Calu3 (cell line): ENCODE measurements around the gene NOXO1. TPM values are rescaled to one million over a fixed set of nuclear protein-coding genes. Genes with fewer than 3 reads are reported as not detected.

ENCODE experiments used
- BruUV-seq: library from RNA; stranded (reverse); fragments of 400-500 nt; replicated peaks from 2 replicates; lab custom pipeline; 2021; lab: Mats Ljungman, UMichigan
- CTCF ChIA-PET: fragments of 300-600 bp; sonication (Branson Sonifier 250); formaldehyde crosslinking; loops from one replicate; lab custom pipeline; 2022; ENCODE audit warnings: antibody characterized with exemption; lab: Charles Lee
- DNase-seq: peaks from one replicate; pipeline ENCODE4 v3.0.0; 2022
- H3K27ac Mint-ChIP-seq: one replicate; pipeline ENCODE4 v1.8.0; 2022; ENCODE audit warnings: mixed read lengths; ENCODE audit not compliant: unreplicated experiment
- H3K27me3 Mint-ChIP-seq: one replicate; pipeline ENCODE4 v1.8.0; 2022; ENCODE audit warnings: mixed read lengths; ENCODE audit not compliant: unreplicated experiment
- H3K36me3 Mint-ChIP-seq: one replicate; pipeline ENCODE4 v1.8.0; 2022; ENCODE audit warnings: mild to moderate bottlenecking, moderate library complexity, mixed read lengths; ENCODE audit not compliant: insufficient read depth, unreplicated experiment
- H3K4me1 Mint-ChIP-seq: one replicate; pipeline ENCODE4 v1.8.0; 2022; ENCODE audit warnings: mild to moderate bottlenecking, low read depth, mixed read lengths; ENCODE audit not compliant: unreplicated experiment
- H3K4me3 Mint-ChIP-seq: one replicate; pipeline ENCODE4 v1.8.0; 2022; ENCODE audit warnings: mild to moderate bottlenecking, low read depth, moderate library complexity, mixed read lengths; ENCODE audit not compliant: unreplicated experiment
- H3K9me3 Mint-ChIP-seq: one replicate; pipeline ENCODE4 v1.8.0; 2022; ENCODE audit warnings: low read depth, mixed read lengths; ENCODE audit not compliant: unreplicated experiment
- CTCF ChIP-seq: fragments of 200-600 bp; IDR thresholded peaks from one replicate; pipeline ENCODE4 v1.8.0; 2022; ENCODE audit warnings: antibody characterized with exemption; ENCODE audit not compliant: unreplicated experiment
- intact Hi-C: fragments of 100-400 bp; cut with micrococcal nuclease; formaldehyde crosslinking; loops from one replicate; pipeline ENCODE4 v1.10.0; 2022; ENCODE audit not compliant: unreplicated experiment
- total RNA-seq: library from RNA; stranded (reverse); gene quantifications from 2 replicates; pipeline ENCODE4 v1.2.3, GENCODE V29; 2022

Gene NOXO1
- total RNA-seq, 1 experiment from 2014 or later, result 11.8 TPM

GRCh38 chr16:2028146-2028545 lies 46.9 kb upstream of the NOXO1 start:
- no peak for DNase-seq
- intact Hi-C loops, result no loop called here
- CTCF ChIA-PET, result interaction anchor here (1.5 to 2.0 kb wide), 2 partner anchors 13 to 19 kb away, joined by 4 to 7 read pairs; no protein-coding TSS in a partner anchor
- H3K27me3 Mint-ChIP-seq, result peaks cover 8% of the 10 kb centered on the region
- peak overlapping the region; percentile 74 for H3K4me3 Mint-ChIP-seq
- H3K9me3 Mint-ChIP-seq, result no peaks in the 10 kb centered on the region
- H3K36me3 Mint-ChIP-seq, result peaks cover 27% of the 10 kb centered on the region
- H3K27ac Mint-ChIP-seq, result no peak overlapping the region
- TF ChIP-seq CTCF, result no peak
- peaks cover 23% of the 10 kb centered on the region for H3K4me1 Mint-ChIP-seq
- no TSS peak for BruUV-seq

GRCh38 chr16:2027024-2028010 lies 46.0 kb upstream of the NOXO1 start:
- Mint-ChIP-seq H3K27ac (no peak overlapping the region), H3K27me3 (peaks cover 16% of the 10 kb centered on the region), H3K4me3 (peak overlapping the region; percentile 74), H3K36me3 (peaks cover 35% of the 10 kb centered on the region), H3K4me1 (peaks cover 32% of the 10 kb centered on the region), H3K9me3 (no peaks in the 10 kb centered on the region)
- intact Hi-C loops, result no loop called here
- CTCF ChIA-PET, result interaction anchor here (1.5 to 2.0 kb wide), 2 partner anchors 14 to 20 kb away, joined by 4 to 7 read pairs; no protein-coding TSS in a partner anchor
- no TSS peak for BruUV-seq
- no peak for TF ChIP-seq CTCF
- no peak for DNase-seq

- intact Hi-C loops, result no loop called here
- Mint-ChIP-seq H3K4me1 (peaks cover 33% of the 10 kb centered on the region), H3K4me3 (peak within 1 kb of the TSS; percentile 74), H3K27ac (no peak within 1 kb of the TSS), H3K9me3 (no peaks in the 10 kb centered on the region), H3K36me3 (peaks cover 42% of the 10 kb centered on the region), H3K27me3 (peaks cover 24% of the 10 kb centered on the region)
- BruUV-seq, result no TSS peak
- DNase-seq, result no peak
- CTCF ChIA-PET, result interaction anchor here (1.5 to 2.0 kb wide), 2 partner anchors 14 to 20 kb away, joined by 4 to 7 read pairs; no protein-coding TSS in a partner anchor
- no peak for TF ChIP-seq CTCF
Observed at GRCh38 chr16:2026461-2027023, 45.3 kb upstream of the NOXO1 start, which contains the start of gene NHERF2. TSS of gene NHERF2 (plus strand) at chr16:2026902. CDS start at chr16:2027006, 104 bp downstream.

DNA sequence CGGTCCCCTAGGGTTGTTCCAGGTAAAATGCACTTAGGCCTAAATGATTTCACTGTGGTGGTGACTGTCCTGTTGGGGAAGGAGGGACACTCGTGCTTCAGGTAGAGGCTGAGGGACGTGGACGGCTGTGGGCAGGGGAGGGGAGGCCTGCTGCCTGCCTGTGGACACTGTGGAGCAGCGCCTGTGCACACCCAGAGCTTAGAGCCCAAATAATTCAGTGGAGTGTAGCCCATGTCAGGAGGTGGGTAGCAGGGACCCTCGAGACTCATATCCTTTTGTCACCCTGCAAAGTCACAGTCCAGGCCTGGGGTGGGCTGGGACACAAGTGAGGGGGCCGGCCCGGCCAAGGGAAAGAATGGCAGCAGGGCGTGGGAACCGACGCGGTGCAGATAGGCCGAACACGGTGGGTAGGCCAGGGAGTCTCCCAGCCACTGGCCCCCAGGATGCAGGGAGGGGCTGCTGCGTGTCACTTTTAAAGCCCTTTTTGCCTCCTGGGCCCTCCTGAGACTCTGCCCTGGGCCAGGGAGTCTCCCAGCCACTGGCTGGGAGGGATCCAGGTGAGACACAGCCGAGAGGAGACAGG lies 44.7 kb upstream of the NOXO1 start:
- no peak for TF ChIP-seq CTCF
- Mint-ChIP-seq H3K4me3 (peak overlapping the region; percentile 74), H3K36me3 (peaks cover 46% of the 10 kb centered on the region), H3K9me3 (no peaks in the 10 kb centered on the region), H3K27ac (no peak overlapping the region), H3K27me3 (peaks cover 30% of the 10 kb centered on the region), H3K4me1 (peaks cover 33% of the 10 kb centered on the region)
- DNase-seq, result no peak
- no TSS peak for BruUV-seq
- intact Hi-C loops, result no loop called here
- CTCF ChIA-PET, result interaction anchor here (1.4 kb wide), 1 partner anchor 22 kb away, joined by 5 read pairs; the partner anchor contains the start of genes NTHL1 and TSC2
